ENCODE measurements around the gene BRD3OS.

The BRD3OS gene

GRCh38 chr9:134035041-134036039, 10.1 kb downstream of the BRD3OS start:
- no peak for DNase-seq

- DNase-seq: no peak
Measured at GRCh38 chr9:134036130-134036529, 10.8 kb downstream of the BRD3OS start.

- no peak for DNase-seq
Measured at GRCh38 chr9:134037641-134038040, 12.4 kb downstream of the BRD3OS start.

GRCh38 chr9:134039386-134040175, 14.3 kb downstream of the BRD3OS start:
- no peak for DNase-seq

GRCh38 chr9:134040176-134040565, 14.9 kb downstream of the BRD3OS start:
- DNase-seq: no peak

DNA sequence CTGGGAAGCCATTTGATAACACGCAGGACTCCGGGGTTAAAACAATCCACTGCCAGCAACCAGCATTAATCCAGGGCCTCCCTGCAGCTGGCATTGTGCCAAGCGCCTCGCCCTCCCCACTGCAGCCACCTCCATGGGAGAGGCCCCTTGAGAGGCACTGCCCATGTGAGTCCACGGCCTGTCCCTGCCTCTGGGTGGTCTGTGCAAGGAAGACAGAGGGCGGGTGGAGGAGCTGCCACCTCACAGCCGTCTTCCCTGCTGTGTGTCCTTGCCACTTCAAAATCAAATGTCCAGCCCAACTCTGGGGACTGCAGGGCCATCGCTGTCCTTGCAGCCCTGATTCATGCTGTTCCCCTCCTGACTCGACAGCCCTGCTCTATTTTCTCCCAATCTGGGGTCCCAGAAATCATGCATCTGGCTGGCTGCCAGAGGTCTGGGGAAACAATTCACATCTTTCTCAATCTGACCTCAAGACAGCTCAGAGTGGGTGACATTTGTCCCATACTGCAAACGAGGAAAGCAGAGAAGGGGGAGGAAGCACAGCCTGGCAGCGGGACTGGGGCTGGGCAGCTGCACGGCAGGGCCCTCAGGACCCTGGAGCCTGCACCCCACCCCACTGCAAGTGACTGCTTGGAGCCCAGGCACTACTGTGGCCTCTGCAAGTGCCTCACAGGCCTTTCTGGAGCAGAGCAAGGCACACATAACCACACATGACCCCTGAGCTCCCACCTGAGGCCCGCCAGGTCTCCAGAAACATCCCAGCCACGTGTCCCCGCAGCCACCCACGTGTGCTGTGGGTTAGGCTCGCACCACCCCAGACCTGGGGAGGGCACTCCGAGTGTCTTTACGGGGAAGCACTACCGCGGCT, 15.7 kb downstream of the BRD3OS start:
- DNase-seq: no peak

GRCh38 chr9:134041649-134041962, 16.3 kb downstream of the BRD3OS start:
- no peak for DNase-seq

DNA sequence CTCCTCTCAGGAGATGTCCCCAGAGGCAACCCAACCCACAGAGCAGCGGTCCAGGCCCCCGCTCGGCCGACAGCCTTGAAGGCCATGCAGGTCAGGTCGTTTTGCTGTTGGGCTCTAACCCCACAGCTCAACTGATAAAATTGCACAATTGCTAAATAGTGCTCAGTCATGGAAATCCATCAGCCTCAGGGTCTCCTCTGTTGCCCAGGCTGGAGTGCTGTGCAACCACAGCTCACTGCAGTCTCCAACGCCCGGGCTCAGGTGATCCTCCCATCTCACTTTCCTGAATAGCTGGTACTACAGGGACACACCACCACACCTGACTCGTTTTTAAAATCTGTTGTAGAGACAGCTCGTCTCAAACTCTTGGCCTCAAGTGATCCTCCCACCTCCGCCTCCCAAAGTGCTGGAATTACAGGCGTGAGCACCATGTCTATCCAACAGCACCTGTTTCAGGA, 18.3 kb downstream of the BRD3OS start:
- DNase-seq: no peak

DNA sequence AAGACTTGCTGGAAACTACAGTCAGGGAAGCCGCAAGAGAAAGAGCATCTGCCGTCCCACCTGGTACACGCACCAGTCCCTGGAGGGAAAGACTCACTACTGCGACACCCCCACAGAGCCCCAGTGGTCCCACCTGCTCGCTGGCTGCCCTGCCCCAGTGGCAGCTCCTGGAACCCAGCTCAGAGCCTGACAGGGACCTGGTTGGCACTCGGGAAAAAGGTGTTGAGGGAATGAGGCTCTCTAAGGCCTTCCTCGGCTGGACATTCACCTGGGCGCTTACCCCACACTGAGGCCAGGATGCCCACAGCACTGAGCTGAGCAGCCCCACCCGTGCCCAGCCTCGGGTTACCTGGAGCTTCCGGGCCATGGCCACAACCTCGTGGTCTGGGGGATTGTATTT, 19.7 kb downstream of the BRD3OS start:
- DNase-seq: no peak

DNA sequence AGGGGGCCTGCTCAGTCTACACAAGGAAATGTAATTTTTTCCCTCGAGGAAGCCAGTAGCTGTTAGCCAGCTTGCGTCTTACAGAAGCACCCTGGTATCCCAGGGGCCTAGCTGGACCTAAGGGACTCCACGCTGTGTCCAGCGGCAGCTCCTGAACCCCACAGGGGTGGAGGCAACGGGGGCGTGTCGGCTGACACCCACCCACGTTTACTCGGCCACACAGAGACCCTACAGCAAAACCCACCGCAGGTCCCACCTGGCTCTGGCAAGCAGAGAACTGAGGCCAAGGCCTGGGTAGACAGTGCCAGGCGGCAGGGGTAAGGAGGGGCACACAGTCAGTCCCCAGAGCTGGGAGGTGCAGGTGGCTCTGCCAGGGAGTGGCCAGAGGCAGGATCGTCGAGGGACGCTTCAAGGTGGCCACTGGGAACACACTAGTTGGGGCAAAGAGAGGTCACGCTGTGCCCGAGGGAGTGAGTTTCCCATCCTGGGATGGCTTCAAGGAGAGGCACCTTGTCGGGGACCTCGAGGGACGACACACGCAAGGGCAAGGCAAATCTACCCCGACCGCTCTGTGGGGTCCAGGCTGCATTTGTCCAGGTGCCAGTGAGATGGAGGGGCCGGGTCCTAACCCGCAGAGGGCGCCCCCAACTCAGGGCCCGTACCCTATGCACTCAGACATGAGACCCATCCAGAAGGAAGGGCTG, 20.7 kb downstream of the BRD3OS start:
- no peak for DNase-seq

- DNase-seq: no peak
Measured at GRCh38 chr9:134046894-134047681, 21.8 kb downstream of the BRD3OS start.

- DNase-seq: no peak
Measured at GRCh38 chr9:134047868-134048581, 22.7 kb downstream of the BRD3OS start.

GRCh38 chr9:134048582-134048968, 23.3 kb downstream of the BRD3OS start:
- DNase-seq: no peak

DNA sequence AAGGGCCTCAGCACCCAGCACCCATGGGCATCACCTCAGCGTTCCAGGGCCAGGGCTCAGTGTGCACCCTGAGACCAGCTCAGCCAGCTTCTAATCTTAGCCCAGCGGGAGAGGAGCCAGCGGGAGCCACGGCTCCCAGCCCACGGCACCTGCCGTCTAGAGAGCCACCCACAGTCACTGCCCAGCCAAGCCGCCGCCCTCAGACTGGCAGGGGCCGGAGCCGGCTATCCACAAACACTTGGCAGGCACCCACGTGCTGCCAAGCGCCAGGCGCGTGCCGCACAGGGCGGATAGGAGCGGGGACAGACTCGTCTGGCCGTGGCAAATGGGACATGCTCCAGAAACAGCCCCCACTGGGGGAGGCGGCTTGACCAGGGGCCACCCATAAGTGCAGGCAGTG, 24.0 kb downstream of the BRD3OS start:
- no peak for DNase-seq

- DNase-seq: no peak
Measured at GRCh38 chr9:134049772-134050588, 24.7 kb downstream of the BRD3OS start.

DNA sequence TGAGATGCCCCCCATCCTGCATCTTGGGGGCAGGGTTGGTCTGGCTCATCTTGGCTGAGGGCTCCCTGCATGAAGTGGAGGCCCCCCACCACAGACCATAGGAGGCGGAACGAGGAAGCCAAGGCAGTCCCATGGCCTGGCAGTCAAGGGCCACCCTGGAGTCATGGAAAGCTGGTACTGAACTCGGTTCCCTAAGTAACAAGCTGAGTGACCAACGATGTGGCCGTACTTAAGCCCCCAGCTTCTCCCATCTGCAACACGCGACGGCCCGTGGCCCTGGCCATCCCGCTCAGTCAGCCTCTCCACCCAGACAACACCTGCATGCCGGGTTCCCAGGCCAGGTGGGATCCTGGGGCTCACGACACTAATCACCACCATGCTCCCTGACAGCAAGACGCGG, 25.4 kb downstream of the BRD3OS start:
- DNase-seq: no peak

- no peak for DNase-seq
Measured at GRCh38 chr9:134051319-134051718, 26.0 kb downstream of the BRD3OS start.

GRCh38 chr9:134052491-134052890, 27.2 kb downstream of the BRD3OS start:
- no peak for DNase-seq

GRCh38 chr9:134052941-134053340, 27.7 kb downstream of the BRD3OS start:
- DNase-seq: no peak

- DNase-seq: no peak
Measured at GRCh38 chr9:134053401-134053871, 28.2 kb downstream of the BRD3OS start.

Data from fibroblast of skin of right quadriceps (primary cell).